Thymus (tissue), 11 donors: Measurements from ENCODE around the gene CCDC102B. TPM values are rescaled to one million over a fixed set of nuclear protein-coding genes. Genes with fewer than 3 reads are reported as not detected.

Experiments used
- DNase-seq, 9 donors: peaks; one replicate each; pipeline ENCODE4 v3.0.0-alpha.2; 2013; ENCODE audit warnings: low spot score in 9 of 9, low read depth in 6 of 9, missing footprints in 1 of 9
- H3K27ac ChIP-seq, 2 donors: one replicate each; pipeline ENCODE4 v1.5.1; 2013; ENCODE audit warnings: control low read depth in 1 of 2, low read depth in 1 of 2, low read length in 1 of 2, mild to moderate bottlenecking in 1 of 2, moderate library complexity in 1 of 2
- H3K27me3 ChIP-seq, 2 donors: one replicate each; pipeline ENCODE4 v1.5.1; 2013; ENCODE audit warnings: low read length in 1 of 2; ENCODE audit not compliant: control insufficient read depth in 2 of 2, insufficient read depth in 1 of 2
- H3K36me3 ChIP-seq, 2 donors: one replicate each; pipeline ENCODE4 v1.5.1; 2013; ENCODE audit warnings: low read length in 1 of 2, mild to moderate bottlenecking in 1 of 2, moderate library complexity in 1 of 2; ENCODE audit not compliant: control insufficient read depth in 2 of 2, insufficient read depth in 2 of 2
- H3K4me1 ChIP-seq, 2 donors: one replicate each; pipeline ENCODE4 v1.5.1; 2013; ENCODE audit warnings: low read length in 2 of 2; ENCODE audit not compliant: control insufficient read depth in 2 of 2, insufficient read depth in 2 of 2
- H3K4me3 ChIP-seq, 2 donors: one replicate each; pipeline ENCODE4 v1.5.1; 2013; ENCODE audit warnings: low read length in 2 of 2, control low read depth in 1 of 2, mild to moderate bottlenecking in 1 of 2
- H3K9me3 ChIP-seq, 2 donors: one replicate each; pipeline ENCODE4 v1.5.1; 2013; ENCODE audit warnings: low read length in 1 of 2, mild to moderate bottlenecking in 1 of 2; ENCODE audit not compliant: control insufficient read depth in 2 of 2, insufficient read depth in 1 of 2
- WGBS: extraction: QIAGEN DNeasy Blood & Tissue Kit; methylation state at CpG from one replicate; pipeline ENCODE4 v1.1.7; 2013; 5-methylcytosine and 5-hydroxymethylcytosine counted together
- polyA plus RNA-seq: library from polyadenylated mRNA; stranded (reverse); fragments of 200-250 nt; gene quantifications from one replicate; pipeline ENCODE4 v1.2.3, GENCODE V29; 2013
- total RNA-seq: library from RNA; stranded (reverse); fragments of 120-200 nt; gene quantifications from one replicate; pipeline ENCODE4 v1.2.4, GENCODE V29; 2013
- donor health status: healthy.

Gene CCDC102B
- total and polyA plus RNA-seq, 2 donors, result 3.0 to 6.1 TPM

GRCh38 chr18:68916734-68917133 is 118.9 kb downstream of the CCDC102B start:
- H3K4me3 ChIP-seq, result no peak overlapping the region
- no peaks in the 10 kb centered on the region for H3K36me3 ChIP-seq
- no peaks in the 10 kb centered on the region for H3K9me3 ChIP-seq
- WGBS, result 89% methylated on average over 5 of the region's 5 CpGs
- no peaks in the 10 kb centered on the region for H3K4me1 ChIP-seq
- H3K27me3 ChIP-seq, result no peaks in the 10 kb centered on the region
- no peak for DNase-seq
- no peak overlapping the region for H3K27ac ChIP-seq

GRCh38 chr18:68918216-68918615 is 120.3 kb downstream of the CCDC102B start:
- no peaks in the 10 kb centered on the region for H3K9me3 ChIP-seq
- H3K36me3 ChIP-seq, result no peaks in the 10 kb centered on the region
- no peaks in the 10 kb centered on the region for H3K27me3 ChIP-seq
- H3K4me1 ChIP-seq, result no peaks in the 10 kb centered on the region
- no peak overlapping the region for H3K4me3 ChIP-seq
- no peak overlapping the region for H3K27ac ChIP-seq
- 97% methylated on average over 3 of the region's 3 CpGs for WGBS
- no peak for DNase-seq

- WGBS, result 92% methylated on average over 2 of the region's 2 CpGs
Observed at GRCh38 chr18:68919900-68920299, 122.0 kb downstream of the CCDC102B start.

GRCh38 chr18:68922392-68922791 is 124.5 kb downstream of the CCDC102B start:
- no peaks in the 10 kb centered on the region for H3K9me3 ChIP-seq
- no peaks in the 10 kb centered on the region for H3K27me3 ChIP-seq
- no peaks in the 10 kb centered on the region for H3K36me3 ChIP-seq
- WGBS, result 92% methylated on average over 3 of the region's 3 CpGs
- H3K4me3 ChIP-seq, result no peak overlapping the region
- no peaks in the 10 kb centered on the region for H3K4me1 ChIP-seq
- DNase-seq, result no peak
- no peak overlapping the region for H3K27ac ChIP-seq

More at GRCh38 chr18:68919900-68920299, 122.0 kb downstream of the CCDC102B start:
- no peak for DNase-seq
- Histone ChIP-seq H3K9me3 (no peaks in the 10 kb centered on the region), H3K4me1 (no peaks in the 10 kb centered on the region), H3K4me3 (no peak overlapping the region), H3K27me3 (no peaks in the 10 kb centered on the region), H3K27ac (no peak overlapping the region), H3K36me3 (no peaks in the 10 kb centered on the region)

- DNase-seq, result no peak
- Histone ChIP-seq H3K4me3 (no peak overlapping the region), H3K9me3 (no peaks in the 10 kb centered on the region), H3K36me3 (no peaks in the 10 kb centered on the region), H3K4me1 (no peaks in the 10 kb centered on the region), H3K27ac (no peak overlapping the region), H3K27me3 (no peaks in the 10 kb centered on the region)
- 35% methylated on average over 1 of the region's 1 CpG for WGBS
Observed at GRCh38 chr18:68925268-68925667, 127.4 kb downstream of the CCDC102B start.

GRCh38 chr18:68928762-68929675 is 131.1 kb downstream of the CCDC102B start:
- WGBS, result 89% methylated on average over 6 of the region's 6 CpGs
- Histone ChIP-seq H3K9me3 (no peaks in the 10 kb centered on the region), H3K27ac (no peak overlapping the region), H3K27me3 (no peaks in the 10 kb centered on the region), H3K4me1 (no peaks in the 10 kb centered on the region), H3K4me3 (no peak overlapping the region), H3K36me3 (no peaks in the 10 kb centered on the region)
- DNase-seq, result no peak

- Histone ChIP-seq H3K27me3 (no peaks in the 10 kb centered on the region), H3K27ac (no peak overlapping the region), H3K4me1 (no peaks in the 10 kb centered on the region), H3K4me3 (no peak overlapping the region), H3K36me3 (no peaks in the 10 kb centered on the region), H3K9me3 (no peaks in the 10 kb centered on the region)
- DNase-seq, result no peak
Observed at GRCh38 chr18:68935686-68936085, 137.8 kb downstream of the CCDC102B start.

- Histone ChIP-seq H3K27ac (no peak overlapping the region), H3K9me3 (no peaks in the 10 kb centered on the region)
- WGBS, result 88% methylated on average over 4 of the region's 4 CpGs
Observed at GRCh38 chr18:68937029-68937599, 139.2 kb downstream of the CCDC102B start.

GRCh38 chr18:68940039-68940438 is 142.2 kb downstream of the CCDC102B start:
- Histone ChIP-seq H3K4me1 (no peaks in the 10 kb centered on the region), H3K9me3 (no peaks in the 10 kb centered on the region), H3K36me3 (no peaks in the 10 kb centered on the region), H3K27me3 (no peaks in the 10 kb centered on the region), H3K4me3 (no peak overlapping the region), H3K27ac (no peak overlapping the region)
- no peak for DNase-seq
- 77% methylated on average over 2 of the region's 2 CpGs for WGBS

More at GRCh38 chr18:68937029-68937599, 139.2 kb downstream of the CCDC102B start:
- H3K36me3 ChIP-seq, result no peaks in the 10 kb centered on the region
- H3K4me1 ChIP-seq, result no peaks in the 10 kb centered on the region
- H3K27me3 ChIP-seq, result no peaks in the 10 kb centered on the region
- H3K4me3 ChIP-seq, result no peak overlapping the region
- no peak for DNase-seq
